Anterior cingulate cortex (tissue), 58 donors: ENCODE measurements around the gene CLRN3.

Source experiments
- DNase-seq, 58 donors: peaks; one replicate each; lab custom pipeline; 2025; lab: John Stamatoyannopoulos, UW

Gene CLRN3, protein sequence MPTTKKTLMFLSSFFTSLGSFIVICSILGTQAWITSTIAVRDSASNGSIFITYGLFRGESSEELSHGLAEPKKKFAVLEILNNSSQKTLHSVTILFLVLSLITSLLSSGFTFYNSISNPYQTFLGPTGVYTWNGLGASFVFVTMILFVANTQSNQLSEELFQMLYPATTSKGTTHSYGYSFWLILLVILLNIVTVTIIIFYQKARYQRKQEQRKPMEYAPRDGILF

DNA sequence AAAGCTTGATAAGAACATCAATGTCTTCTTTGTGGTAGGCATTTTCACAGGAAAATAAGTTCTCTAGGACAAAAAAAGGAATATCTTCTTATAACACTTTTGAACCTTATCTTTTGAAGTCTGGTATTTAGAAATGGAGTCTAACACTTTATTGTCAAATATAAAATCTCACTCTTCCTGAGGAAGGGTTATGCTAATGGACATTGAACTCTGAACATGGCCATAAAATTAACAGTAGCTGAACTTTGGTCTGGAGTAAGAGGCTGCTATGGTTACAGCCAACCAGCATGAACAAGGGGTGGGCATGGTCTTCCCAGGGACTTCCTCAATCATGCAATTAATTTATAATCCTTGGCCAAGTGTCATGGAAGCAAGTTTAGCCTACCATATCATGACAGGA, at the start of gene CLRN3:
Gene CLRN3 (minus strand): TSS at position 199 of the 400 bp plus-strand sequence. CDS start 157 bp downstream, at position 42.
- no peak for DNase-seq

DNA sequence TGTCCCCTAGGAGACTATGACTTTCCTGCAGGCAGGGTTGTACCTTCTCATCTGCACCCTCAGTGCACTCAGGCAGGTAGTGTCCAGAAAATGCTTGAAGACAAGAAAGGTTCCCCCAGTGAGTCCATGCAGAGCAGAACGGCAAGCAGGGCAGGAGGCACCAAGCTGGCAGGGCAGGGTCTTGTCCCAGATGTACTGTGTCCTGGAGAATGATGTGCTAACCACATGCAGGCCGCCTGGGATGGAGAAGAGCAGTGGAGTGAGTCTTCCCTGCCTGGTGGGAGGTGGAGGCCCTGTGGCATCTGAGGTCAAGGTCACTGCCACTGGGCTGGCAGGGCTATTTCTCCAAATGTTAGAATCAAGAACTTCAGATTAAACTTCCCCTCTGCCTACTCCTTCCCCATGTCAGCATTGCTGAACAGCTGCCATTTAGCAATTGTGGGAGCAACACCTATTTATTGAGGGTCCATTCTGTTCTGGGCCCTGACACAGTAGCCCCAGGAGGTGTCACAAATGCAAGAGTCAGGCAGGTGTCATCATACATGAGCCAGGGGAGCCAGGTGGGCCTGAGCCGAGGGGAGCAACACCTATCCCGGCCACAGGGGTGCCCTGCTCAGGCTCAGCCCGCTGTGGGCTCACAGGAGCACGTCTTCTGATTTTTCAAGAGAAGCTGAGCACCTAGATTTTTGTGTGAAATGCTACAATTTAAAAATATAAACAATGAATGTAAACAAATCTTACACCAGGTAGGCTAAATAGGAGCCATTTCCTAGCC, 48.3 kb upstream of the CLRN3 start:
- DNase-seq: no peak

DNA sequence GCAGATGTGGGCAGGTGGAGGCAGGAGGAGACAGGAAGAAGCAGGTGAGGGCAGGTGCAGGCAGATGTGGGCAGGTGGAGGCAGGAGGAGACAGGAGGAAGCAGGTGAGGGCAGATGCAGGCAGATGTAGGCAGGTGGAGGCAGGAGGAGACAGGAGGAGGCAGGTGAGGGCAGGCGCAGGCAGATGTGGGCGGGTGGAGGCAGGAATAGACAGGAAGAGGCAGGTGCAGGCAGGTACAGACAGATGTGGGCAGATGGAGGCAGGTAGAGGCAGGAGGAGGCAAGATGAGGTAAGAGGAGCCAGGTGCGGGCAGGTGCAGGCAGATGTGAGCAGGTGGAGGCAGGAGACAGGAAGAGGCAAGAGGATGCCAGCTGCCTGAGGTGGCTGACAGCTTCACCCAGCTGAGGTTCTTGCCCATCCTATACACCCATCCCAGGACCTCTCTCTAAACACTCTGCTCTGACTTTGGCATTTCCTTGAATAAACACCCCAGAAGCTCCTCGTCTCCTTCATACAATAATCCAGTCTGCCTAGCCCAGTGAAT, 47.1 kb upstream of the CLRN3 start:
- DNase-seq: no peak

DNA sequence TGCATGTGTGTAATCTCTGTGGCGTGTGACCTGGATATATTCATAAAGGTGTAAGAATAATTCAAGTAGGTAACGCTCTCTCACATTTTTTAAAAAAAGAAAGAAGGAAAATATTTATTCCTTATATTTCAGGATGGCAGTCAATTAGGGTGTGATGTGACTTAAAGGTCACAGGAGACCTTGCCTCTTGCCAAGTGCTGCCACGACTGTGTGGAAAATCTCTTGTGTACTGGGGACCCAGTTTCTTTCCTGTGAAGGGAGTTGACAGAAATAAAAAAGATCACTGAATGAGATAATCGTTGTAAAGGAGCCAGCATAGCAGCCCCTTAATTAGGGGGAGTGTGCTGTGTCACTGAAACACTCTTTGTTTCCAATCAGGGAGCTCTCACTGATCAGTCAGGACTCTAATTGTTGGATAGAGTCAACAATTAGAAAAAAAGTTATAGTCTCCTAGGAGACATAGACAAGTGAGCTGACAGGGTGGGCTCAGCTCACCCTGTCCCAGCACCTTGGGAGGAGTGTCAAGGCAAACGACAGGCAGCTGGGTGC, 45.2 kb upstream of the CLRN3 start:
- peak in 5 of 58 donors; percentile 20 to 40 (median 33) for DNase-seq

DNA sequence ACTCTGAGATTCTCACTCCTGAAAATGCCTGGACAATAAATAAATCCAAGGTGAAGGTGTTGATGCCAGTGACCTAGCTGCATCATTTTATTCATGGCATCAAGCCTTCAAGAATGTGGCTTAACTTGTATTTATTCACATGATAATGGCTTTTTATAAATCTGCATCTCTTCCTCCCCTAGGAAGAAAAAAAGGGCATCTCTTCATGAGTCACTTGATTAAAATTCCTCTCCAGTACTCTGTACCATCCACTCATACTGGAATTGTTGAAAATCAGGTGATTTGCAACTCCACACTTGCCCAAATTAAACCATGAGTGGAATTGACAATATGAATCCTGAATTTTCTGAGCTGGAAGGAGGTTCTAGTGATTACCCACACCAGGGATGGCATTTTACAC, 44.3 kb upstream of the CLRN3 start:
- no peak for DNase-seq

DNA sequence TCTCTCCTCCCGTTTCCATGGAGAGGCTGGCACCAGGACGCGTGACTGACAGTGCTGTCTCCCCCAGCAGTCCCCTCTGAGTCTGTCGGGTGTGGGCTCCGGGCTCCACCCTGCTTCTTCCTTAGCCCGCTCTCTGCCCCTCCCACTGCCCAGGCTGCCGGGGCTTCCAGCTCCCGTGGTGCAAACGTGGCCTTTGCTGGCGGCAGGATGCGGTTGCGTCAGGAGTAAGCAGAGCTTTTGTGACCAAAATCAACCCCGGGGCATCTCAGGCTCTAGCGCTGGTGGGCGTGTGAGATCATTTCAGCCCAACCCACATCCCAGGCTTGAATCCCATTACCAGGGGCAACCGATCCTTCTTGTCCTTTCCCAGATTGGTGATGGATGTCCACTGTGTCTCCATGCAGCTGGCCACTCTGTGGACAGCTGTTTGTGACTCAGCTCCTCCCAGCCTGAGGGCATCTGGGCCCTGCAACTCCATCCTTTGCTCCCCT, 42.4 kb upstream of the CLRN3 start:
- DNase-seq: peak in 22 of 58 donors; percentile 15 to 65 (median 39)

DNA sequence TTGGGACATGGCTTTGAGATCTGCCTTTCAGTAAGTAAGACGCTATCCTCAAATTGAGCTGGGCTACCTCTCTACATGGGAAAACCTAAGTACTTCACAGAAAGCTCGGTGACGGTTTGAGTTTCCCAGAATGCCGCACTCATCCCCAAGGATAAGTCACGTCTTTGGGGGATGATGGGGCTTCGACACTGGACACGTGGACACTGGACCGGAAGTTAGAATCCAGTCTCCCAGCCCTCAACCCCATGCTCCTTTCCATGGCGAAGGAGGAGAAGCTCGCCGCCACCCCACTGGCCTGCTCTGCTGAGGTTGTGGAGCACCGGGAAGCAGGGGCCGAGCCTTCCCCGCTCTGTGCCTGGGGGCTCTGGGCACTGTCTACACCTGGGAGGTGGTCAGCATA, 41.6 kb upstream of the CLRN3 start:
- no peak for DNase-seq

DNA sequence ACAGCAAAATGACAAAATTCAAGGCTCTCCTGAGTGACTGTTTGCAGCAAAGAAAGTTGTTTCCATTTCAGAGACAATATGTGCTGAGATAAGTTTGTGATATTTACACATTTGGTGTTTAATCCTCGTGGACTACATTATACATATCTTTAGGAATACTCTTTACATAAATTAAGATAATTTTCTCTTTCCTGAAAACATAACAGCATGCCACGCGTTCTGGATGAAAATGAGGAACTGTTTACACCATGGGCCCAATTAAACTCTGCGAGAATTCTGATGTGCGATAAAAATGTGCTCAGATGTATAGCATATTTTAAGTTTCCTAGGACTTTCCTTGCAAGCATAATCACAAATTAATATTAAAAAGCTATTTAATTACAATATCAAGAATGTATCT, 40.5 kb upstream of the CLRN3 start:
- no peak for DNase-seq

DNA sequence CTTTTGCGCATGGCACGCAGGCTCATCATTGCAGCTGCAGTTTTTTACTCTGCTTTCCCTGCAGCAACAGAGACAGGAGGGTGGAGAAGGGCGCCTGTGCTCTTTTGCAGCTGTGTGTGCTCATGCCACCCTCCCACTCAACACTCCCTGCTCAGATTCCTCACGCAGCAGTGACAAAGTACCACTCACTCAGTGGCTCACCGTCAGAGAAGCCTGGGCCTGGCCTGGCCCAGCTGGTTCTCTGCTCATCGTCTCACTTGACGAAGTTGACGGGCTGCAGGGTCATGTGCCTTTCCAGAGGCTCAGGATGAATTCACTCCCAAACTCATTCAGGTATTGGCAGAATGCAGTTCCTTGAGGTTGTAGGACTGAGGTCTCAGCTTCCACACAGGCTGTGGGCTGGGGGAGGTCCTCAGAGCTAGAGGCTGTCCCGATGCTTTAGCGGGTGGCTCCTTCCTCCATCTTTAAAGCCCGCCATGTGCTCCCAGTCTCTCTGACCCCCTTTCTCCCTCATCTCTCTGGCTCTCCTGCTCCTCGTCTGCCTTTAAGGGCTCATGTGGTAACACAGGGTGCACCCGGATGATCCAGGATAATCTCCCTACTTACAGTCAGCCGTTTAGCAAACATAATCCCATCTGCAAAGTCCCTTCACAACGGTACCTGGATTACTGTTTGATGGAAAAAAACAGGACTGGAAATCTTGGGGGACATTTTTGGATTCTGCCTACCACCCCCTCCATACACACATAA, 40.0 kb upstream of the CLRN3 start:
- peak in 9 of 58 donors; percentile 17 to 66 (median 34) for DNase-seq

DNA sequence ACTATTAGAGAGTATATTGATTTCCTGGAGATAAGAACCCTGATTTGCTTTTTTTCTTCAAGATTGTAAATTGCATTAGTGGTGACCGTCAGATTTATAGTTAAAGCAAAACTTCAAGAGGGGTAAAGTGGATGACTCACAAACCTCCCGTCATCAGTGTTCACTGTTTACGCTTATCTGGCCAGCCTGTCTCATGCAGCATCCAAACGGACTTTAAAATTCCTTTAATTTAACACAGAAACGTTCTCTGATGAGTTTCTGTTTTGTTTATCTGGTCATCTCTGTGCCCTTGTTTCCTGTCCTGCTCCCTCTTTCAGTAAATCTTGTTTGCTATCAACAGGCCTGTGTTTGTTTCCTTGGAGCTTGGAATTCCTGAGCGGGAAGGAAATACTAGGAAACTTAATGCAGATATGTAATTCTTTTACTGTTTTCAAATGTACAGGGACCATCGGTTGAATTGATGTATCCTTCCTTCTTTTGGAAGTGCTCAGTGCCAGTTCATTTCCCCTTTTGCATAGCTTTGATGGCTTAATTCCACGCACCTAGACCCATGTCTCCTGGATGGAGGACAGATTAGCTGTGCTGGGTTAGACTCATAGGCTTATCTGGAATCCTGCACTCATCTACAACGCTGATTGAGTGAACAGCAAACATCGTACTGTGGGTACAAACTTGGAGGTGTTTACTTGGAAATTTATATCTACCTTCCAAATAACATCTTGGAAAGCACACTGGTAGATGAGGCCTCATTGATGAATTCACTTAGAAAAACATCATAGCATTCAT, 35.5 kb upstream of the CLRN3 start:
- DNase-seq: no peak

DNA sequence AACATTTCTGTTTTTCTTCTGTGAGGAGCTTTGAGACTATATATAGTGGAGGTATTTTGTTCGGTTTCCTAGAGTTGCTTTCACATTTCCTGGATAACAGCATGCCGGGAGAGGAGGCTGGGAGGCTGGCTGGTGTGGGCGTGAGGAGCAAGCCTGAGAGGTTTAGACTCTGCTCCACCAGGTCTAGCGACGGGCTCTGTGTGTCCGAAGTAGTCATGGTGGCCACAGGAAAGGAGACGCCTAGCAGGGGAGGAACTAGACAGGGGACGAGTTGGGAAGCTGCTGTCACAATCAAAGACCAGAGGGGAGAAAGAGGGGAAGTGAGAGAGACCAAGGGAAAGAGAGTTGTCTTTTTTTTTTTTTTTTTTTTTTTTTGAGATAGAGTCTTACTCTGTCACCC, 33.7 kb upstream of the CLRN3 start:
- DNase-seq: peak in 9 of 58 donors; percentile 15 to 36 (median 25)

DNA sequence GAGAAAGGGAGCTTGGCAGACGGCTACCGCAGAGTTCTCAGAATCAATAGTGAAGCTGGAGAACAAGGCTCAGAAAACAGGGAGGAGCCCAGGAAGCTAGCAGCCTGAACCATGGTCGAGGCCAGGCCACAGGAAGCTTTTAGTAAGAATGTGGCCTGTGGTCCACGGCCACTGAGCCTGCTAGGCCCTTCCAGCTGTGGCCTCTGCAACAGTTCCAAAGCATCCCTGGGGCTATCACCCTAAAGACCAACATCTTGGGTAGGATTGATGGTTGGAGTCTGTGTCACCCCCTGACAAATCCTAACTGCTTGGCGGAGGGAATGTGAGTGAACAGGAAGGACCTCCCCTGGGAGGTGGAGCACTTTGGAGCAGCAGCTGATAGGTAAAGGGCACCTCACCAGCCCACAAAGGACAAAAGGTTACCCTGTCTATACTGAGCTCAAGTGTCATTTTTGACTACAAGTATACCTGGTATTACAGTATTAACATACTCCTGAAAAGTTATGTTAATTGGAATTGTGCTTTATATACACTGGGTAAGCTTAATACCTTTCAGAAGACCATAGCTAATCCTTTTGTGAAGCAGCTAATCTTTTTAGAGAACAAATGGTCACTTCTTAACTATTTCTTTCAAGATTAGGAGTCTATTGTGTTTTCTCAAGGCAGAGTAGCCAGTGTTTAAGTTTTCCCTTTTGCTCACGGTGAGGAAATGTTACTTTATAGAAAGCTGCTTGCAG, 32.9 kb upstream of the CLRN3 start:
- no peak for DNase-seq

DNA sequence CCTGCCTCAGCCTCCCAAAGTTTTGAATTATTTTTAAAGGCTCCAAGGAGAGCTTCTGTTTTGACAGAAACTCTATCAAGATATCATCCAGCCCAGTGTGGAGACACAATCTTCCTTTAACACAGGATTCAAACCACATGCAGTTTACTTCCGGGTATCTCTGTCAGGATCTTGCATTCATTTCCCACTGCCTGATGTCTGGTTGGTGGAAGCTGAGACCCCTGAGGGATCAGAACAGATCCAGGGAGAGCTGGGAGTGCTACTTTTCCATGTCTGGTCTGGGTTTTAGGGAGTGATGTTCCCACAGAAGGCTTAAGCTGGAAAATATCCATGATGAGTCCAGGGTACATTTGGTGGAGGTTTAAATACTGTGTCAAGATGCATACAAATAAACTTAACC, 30.9 kb upstream of the CLRN3 start:
- DNase-seq: no peak

DNA sequence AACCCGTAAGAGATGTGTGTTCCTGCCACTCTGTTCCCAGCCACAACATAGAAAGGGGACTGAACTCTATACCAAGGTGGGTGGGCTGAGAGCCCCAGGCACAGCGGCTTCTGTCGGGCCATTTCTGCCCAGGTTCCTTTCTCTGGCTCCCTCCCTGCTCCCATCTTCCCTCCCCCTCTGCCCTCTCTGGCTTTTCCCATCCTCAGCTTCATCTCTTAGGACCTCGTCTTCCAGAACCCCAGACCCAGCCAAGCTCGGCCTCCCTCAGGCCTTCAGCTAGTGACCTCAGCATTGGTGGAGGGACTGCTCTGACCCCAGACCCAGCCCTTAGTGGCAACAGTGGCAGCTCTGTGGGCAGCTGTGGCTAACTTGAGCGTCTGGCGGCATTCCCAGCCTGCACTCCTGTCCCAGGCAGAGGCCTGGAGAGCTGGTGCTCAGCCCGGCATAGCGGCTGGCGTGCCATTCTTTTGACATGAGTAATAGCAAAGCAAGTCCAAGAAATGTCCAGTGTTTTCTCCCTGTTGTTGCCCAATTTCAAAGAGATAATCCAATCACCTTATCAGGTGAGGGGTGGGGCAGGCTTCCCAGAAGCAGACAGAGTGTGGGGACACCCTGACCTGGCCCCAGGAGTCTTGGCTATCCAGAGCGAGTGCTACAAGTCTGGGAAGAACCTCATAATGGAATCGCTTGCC, 30.1 kb upstream of the CLRN3 start:
- peak in 27 of 58 donors; percentile 15 to 78 (median 41) for DNase-seq

DNA sequence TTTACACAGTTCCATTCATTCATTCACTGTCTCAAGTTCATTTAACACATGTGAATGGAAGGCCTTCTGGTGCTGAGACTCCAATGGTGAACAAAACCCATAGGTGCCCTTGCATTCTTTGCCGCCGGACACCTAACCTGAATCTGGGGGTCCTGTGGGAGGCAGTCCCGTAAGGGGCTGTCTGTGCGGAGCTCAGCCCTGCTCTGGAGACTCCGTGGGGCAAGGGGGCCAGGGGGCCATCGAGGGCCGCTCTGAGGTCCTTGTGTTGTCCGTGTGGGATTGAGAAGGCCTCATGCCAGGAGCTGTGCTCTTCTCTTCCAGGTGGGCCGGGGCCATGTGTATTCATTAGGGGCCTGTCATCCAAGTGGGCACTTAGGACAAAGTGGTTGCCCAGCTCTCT, 29.5 kb upstream of the CLRN3 start:
- DNase-seq: no peak

DNA sequence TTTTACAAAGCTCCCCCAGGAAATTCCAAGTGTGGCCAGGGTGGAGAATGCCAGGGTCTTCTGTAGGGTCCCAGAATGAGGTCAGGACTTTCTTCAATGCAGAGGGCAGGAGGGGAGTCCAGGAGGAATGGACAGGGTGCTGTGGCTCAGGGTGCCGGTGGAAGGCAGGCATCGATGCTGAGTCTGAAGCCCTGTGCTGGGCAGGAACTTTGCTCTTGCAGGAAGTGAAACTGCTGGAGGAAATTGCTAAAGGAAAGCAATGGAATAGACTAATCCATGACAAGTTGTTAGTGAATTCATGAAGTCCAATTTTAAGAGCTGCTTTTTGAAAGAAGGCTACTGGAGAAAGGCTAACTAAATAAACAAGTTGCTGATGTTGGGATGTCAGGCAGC, 29.0 kb upstream of the CLRN3 start:
- DNase-seq: no peak

DNA sequence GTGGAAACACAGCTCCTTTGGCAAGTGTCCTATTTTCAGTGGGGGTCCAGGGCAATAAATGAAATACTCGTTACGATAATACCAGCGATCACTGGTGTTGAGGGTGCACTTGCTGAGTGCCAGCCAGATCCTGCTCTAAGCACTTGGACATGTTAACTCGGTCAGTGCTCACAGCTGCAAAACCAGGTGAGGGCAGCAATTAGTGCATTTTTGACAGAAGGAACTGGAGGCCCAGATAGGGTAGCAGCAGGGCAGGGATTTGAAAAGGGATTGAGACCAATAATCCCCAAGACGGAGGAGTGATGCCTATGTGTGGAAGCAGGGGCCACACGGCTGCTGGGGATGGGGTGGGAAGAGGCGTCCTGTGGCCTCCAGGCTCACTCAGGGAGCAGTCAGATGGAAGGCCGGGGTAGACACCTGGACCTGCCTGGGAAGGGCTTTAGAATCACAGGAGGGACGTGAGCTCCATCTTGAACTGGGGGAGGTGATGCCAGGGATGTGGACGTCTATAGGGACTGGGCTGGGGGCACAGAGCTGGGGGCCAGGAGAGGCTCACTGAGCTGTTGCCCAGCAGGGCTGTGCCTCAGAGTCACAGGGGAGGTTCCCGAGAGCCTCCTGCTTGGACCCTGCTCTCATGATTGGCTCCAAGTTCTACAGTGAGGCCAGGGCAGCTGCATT, 28.5 kb upstream of the CLRN3 start:
- DNase-seq: no peak
